T47D (cell line): ENCODE measurements around the gene COL4A2.
A peak's percentile ranks its signal among the peaks of the same experiment; 100 is the strongest.

Source experiments
- DNase-seq, 2 experiments: peaks; one replicate each; pipeline versions ENCODE4 v3.0.0 to v3.0.0-alpha.2; 2011 to 2012; ENCODE audit warnings: low read depth in 1 of 2, low spot score in 1 of 2
- JUND ChIP-seq: IDR thresholded peaks from 2 replicates; pipeline ENCODE4 v1.6.1; 2012; ENCODE audit warnings: low read depth
- in situ Hi-C: cut with HindIII; loops from 2 replicates; pipeline ENCODE4 v1.10.0; 2016; ENCODE audit warnings: low sequenced_read_pairs, low pct_unique_long_range_greater_than_20kb

Gene COL4A2

DNA sequence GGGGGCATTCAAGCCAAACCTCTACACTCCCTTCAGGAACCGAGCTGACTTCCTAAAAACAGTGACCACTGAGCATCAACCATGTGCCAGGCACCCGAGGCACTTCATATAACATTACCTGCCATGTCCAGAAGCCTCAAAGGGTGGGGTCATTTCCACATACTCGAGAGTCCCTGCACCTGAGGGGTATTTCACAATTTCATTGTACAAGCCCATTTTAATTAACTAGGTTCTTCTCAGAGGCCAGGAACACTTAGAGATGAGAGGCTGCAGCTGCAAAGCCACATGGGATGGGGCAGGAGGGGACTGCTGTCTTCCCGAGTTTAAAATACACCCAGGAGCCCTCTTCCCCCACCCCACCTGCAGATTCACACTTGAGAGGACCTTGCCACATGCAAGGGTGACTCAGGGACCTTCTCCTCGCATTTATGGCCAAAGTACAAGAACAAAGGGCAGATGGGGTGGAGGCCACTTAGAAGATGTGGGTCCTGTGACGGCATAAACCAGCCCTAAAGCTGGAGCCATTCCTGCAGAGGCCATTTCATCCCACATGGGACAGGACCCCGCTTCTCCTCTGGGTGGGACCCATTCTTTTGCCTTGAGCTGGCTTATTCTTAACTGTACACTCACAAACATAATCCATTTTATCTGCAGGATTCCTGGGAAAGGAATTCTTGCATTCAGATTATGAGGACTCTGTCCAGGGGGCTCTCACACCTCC lies 210.6 kb downstream of the COL4A2 start:
- in situ Hi-C loops, result no loop called here
- no peak for TF ChIP-seq JUND
- no peak for DNase-seq

DNA sequence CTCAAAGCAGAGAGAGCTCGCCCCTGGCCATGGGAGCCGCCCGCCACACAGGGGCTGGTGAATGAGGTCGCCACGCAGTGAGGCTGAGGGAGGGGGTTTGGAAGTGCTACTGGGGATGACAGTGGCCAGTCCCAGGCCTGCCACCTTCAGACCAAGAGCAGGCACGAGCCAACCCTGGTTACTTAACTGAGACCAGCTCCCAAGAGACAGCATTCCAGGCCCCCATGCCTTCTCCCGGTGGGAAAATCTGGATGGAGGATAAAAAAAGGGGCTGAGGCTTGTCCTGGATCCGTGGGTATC lies 211.1 kb downstream of the COL4A2 start:
- no peak for DNase-seq
- TF ChIP-seq JUND, result no peak
- in situ Hi-C loops, result no loop called here

DNA sequence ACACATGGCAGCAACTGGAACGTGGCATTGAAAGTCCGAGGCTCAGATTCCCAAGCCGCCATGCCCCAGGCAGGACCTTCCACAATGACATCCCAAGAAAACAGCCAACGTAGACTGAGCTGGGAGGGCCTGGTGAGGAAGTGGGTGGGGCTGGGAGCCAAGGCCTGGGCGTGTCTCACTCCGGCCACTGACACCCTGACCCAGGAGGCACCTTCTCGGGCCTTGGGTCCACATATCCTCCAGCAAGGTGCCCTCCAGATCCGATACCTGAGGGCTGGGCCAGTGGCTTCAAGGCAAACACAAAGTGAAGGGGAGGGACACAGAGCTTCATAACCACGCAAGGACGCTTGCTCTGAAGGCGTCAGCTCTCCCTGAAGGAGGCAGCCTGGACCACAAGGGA lies 211.5 kb downstream of the COL4A2 start:
- no peak for DNase-seq
- no peak for TF ChIP-seq JUND
- in situ Hi-C loops, result no loop called here

DNA sequence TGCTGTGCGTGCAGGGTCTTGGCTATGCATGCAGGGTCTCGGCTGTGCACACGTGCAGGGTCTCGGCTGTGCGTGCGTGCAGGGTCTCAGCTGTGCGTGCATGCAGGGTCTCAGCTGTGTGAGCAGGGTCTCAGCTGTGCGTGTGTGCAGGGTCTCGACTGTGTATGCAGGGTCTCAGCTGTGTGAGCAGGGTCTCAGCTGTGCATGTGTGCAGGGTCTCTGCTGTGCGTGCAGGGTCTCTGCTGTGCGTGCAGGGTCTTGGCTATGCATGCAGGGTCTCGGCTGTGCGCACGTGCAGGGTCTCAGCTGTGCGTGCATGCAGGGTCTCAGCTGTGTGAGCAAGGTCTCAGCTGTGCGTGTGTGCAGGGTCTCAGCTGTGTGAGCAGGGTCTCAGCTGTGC lies 212.0 kb downstream of the COL4A2 start:
- in situ Hi-C loops, result no loop called here
- no peak for DNase-seq
- no peak for TF ChIP-seq JUND

DNA sequence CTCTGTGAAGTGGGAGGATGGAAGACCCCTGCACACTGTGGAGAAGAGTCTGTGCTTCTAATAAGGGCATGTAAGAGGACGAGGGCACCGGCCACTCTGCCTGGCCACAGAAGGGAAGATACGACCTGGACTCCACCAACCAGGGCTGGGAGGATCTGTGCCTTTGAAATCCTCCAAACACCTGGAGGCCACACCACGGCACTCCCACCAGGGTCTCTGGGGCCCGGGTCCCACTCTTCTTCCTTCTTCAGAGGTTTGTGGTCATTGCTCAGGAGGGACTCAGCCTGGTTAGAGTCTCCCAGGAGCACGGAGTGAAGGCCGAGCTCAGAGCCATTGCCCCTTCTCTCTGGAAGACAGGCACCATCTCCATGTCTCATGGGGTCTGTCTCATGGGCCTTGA lies 212.4 kb downstream of the COL4A2 start:
- no peak for TF ChIP-seq JUND
- DNase-seq, result no peak
- in situ Hi-C loops, result no loop called here

DNA sequence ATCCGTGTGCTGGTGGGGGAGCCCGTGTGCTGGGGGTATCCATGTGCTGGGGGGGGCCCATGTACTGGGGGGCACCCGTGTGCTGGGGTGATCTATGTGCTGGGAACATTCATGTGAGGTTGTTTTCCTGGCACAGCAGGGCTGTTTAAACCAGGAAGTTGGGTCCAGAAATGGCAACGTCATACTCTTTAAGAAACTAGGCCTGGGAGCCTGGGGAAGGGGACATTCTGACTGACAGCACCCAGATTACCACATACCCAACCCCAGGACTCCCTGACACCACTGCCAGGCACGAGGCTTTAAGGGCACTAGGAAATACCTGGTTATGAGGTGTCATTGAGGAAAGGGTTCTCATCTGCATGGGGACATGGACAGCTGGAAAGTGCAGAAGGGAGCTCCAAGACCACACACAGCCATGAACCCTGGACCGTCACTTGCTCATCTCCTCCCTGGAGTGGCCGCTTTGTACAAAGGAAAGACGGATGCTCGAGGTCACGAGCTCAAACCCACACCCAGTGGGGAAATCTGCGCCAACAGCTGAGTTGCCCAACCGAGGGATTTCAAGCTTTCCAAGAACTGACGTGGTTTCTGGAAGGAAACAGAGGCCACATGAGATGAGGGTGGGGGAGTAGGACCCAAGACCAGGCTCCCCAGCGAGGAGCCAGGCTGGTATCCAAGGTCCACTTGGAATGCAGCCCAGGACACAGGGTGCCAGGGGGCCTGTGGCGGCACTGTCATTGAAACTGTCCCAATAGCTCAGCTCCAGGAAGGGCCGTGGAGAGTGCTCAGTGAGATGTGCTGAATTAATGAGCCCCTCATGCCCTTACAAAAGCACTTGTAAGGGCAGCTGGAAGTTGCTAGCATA lies 213.6 kb downstream of the COL4A2 start:
- DNase-seq, result no peak
- in situ Hi-C loops, result no loop called here

DNA sequence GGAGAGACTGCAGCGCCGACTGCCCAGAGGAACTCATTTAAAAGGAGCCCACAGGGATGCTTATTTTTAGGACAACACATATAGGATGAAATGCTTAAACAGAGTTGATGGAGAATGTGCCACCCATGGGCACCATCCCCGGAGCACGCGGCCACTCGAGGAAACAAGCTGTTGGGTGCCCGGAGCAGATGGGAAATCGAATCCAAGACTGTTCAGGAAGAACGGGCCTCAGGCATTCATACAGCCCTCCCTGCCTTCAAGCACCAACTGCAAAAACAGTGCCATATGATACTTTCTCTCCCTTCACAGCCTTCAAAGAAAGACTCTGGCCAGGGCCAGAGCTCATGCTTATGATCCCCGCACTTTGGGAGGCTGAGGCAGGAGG lies 214.2 kb downstream of the COL4A2 start:
- in situ Hi-C loops, result no loop called here
- DNase-seq, result no peak
- TF ChIP-seq JUND, result no peak

More for the DNA sequence above, 213.6 kb downstream of the COL4A2 start:
- TF ChIP-seq JUND, result no peak

DNA sequence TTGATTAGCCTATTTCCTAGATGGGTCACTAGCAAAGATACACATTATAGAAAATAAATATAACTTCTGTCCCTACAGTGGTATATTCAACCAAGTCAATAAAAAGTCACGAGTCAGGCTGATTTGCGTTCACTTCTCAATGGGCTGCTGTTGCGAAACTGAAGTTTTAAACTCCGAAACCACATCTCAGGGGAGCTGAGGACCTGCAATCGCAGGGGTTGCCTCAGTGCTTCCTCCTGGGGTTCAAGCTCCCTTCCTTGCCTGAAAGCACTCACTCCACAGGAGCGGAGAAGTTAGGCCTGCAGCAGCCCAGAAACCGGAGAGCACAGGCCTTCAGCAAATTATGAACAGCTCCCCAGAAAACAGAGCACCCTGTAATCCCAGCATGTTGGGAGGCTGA lies 214.9 kb downstream of the COL4A2 start:
- no peak for DNase-seq
- in situ Hi-C loops, result no loop called here
- TF ChIP-seq JUND, result no peak

DNA sequence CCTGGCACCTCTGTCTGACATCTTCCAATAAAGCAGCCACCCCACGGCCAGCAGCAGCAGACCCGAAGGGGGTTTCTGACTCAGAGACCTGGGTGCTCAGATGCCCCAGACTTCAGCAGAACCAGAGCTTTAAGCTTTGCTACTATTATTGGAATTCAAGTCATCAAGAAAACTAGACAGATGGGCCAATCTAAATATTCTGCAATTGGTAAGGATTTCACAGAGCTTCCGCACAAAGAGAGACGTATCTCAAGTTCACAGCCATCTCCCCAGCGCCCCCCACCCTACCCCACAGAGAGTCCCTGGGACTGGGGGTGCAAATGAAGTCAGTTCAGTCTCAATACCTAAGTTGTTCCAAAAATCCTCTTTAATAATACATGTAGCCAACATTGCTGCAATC lies 215.6 kb downstream of the COL4A2 start:
- no peak for DNase-seq
- in situ Hi-C loops, result no loop called here
- no peak for TF ChIP-seq JUND

DNA sequence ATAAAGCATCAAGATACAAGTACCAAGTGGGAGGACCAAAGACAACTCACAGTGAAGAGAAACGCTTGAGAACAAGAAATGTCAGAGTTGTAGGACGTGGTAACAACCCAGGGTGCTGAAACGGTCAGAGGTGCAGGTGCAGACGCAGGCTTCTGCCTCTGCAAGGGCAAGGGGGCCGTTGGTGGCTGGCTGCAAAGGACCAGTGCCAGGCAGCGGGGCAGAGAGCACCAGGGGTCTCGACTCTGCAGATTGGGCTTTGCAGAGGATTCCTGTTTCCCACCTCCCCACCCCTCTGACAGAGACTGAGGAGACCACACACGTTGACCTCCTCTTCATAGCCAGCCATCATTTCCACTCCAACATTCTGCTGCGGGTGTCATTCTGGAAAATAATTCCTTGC lies 216.1 kb downstream of the COL4A2 start:
- no peak for TF ChIP-seq JUND
- DNase-seq, result no peak
- in situ Hi-C loops, result no loop called here

DNA sequence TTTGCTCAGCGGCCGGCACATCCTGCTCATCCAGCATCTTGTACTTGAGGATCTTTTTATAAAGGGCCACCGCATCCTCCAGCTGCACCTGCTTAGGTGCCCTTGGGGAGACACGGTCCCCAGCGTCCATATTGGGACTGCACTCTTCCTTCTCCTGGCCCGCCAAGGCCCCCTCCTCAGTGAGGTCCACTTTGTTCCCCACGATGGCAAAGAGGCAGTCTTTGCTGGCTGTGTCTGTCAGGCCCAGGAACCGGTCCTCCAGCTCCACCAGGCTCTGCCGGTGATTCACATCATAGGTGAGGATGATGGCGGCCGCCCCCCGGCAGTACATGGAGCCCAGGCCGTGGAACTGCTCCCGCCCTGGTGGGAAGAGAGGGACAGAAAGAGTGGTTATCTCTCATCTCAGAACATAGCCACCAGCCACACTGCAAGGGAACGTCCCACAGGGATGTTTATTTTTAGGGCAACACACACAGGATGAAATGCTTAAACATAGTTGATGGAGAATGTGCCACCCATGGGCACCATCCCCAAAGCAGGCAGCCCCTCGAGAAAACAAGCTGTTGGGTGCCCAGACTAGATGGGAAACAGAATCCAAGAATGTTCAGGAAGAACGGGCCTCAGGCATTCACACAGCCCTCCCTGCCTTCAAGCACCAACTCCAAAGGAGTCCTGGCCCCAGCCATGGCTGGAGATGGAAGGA lies 216.9 kb downstream of the COL4A2 start:
- in situ Hi-C loops, result no loop called here
- no peak for DNase-seq
- TF ChIP-seq JUND, result no peak

DNA sequence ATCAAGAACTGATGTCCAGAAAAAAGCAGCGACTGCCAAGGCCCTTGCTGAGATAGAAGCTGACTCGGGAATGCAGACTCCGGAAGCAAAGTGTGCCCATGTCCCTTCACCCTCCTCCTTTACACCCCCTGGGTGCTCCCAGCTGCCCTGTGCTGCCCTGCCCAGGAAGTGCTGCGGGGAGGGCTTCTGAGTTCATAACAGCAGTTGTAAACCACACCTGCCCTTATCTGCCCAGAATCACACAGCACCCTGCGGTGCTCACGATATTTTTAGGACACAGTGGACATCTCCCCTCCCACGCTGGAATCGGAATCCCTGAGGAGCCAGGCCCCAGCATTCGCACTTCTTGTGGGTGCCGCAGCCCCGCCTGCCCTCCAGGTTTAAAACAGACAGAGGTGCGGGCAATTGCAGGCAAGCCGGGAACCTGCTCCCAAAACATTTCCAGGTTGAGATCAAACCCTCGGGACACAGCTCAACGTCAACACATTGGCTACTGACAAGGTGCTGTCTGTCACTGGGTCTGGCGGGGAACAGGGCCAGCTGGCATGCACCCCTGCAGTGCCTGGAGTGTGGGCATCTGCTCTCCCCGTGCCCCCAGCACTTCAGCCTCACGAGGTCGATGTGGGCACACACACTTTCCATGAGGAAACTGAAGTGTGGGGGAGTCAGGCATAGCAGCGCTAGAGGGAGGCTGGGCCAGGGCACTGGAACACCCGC lies 217.6 kb downstream of the COL4A2 start:
- in situ Hi-C loops, result no loop called here
- DNase-seq, result peak in 1 of 2 experiments; percentile 78
- TF ChIP-seq JUND, result no peak
